NCI-H2107 (cell line): ENCODE data around the gene GAS2.
A peak's percentile ranks its signal among the peaks of the same experiment; 100 is the strongest.

ENCODE experiments used
- DNase-seq: peaks from one replicate; lab custom pipeline; 2025; lab: John Stamatoyannopoulos, UW

The GAS2 gene

DNA sequence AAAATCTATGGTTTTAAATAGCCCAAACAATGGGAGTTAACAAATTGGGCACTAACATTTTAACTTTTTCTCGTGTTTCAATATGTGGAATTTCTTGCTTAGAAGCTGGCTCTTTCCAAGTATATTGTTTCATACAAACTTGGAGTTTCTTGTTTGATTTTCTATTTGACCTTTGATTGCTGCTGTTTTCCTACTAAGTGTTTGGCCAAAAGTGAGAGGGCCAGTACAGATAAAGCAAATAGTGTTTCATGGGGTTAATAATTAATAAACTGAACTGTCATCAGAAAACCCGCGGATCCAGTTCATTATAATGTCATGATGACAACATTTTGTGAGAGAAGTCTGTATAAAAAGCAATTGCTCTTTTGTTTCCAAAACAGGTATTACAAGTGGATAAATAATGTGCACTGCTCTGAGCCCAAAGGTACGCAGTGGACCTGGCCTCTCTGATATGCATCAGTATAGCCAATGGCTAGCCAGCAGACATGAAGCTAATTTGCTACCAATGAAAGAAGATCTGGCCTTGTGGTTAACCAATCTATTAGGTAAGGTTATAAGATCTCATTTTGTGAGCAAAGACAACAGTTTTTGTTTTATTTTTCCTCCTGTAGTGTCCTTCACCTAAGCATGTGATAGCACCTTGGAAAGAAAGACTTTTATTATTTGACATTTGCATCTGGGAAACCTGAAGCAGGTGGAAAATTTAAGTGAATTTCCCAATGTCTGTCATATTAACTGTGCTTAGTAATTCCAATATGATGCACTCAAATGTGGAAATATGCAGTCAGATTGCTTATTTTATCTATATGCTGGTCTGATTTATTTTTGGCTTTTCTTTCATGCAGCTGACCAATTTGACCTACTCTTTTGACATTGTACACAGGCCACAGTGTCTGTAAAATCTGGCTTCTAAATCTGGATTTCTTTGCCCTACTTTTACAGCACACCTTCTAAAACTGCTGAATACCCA, 8.3 kb downstream of the GAS2 start:
- no peak for DNase-seq

DNA sequence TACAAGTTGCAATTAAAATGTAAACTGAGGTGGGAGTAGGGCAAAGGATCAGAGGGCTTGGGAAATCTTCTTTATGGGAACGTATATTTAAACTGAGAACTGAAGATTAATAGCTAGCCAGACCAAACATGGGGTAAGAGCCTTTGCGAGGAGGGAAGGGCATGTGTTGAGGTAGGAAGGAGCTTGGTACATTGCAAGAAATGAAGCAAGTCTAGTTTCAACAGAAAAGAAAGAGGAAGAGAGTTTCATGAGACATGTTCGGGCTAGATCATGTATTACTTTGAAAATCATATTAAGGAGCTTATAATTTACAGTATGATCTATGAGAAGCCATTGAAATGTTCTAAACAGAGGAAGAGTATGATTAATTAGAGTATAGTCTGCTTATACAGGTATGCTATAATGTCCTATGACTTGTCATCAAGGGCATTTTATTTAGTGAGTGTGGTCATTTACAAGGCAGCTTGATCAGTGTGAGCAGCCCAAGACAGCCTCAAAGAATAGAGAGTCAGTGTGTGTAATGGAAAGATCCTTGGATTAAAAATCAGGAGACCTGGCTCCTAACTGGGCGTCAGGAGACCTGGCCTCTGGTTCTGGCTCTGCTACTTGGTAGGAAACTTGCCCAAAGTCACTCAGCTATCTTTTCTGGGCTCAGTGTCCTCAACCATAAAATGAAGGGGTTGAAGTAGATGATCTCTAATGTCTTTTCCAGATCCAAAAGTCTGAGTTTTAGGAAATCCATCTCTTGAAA, 10.9 kb downstream of the GAS2 start:
- DNase-seq = no peak

DNA sequence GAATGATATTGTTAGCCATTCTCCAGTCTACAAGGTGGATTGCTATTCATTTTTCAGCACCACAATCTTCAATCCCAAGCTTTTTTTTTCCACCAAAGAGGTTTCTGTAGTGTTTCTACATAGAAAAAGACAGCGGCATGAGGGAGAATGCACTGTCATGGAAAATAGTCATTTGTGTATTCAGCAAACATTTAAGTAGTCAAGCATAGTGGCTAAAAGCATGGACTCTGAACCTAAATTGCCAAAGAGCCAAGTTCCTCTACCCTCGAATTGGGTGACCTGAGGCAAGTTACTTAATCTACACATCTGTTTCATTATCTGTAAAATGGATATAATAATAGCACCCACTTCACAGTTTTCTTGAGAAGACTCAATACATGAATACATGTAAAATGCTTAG, 14.2 kb downstream of the GAS2 start:
- DNase-seq = no peak

DNA sequence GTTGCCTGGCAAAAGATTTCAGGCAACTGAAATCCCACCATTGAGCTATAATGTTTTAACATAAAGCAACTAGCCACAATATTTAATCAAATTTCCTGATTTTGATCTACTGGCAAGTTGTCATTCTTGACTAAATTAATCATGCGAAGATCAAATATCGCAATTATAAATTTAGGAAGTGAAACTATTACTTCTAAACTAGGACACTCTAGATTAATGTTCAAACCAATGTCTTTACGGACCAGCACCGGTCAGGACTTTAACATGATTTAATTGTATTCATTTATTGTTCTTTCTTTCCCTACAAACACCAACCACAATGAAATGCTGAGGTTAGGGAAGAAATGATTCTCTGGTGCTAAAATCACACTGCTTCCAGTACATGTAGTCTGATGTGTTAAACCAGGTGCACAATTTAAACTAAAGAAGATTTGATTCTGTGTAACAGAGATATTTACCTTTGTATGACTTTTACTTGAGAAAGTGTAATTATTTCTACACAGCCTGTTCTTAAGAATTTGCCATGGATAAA, 14.9 kb downstream of the GAS2 start:
- no peak for DNase-seq

DNA sequence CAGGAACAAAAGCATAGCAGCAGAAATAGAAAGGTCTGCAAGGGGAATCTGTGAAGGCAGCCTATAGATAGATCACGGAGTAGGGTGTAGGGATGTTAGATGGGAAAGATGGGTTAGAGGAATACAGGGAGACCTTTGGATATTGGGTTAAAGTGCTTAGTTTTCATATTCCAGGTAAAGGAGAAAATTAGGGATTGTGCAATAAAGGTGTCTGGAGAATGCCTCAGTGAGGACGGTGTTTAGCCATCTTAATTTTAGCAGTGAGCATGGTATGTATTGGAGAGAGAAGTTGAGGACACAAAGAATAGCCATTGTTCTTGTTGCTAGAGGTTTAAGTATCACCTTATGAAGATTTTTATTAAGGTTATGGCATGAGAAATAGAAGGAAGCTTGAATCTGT, 17.7 kb downstream of the GAS2 start:
- DNase-seq = no peak

DNA sequence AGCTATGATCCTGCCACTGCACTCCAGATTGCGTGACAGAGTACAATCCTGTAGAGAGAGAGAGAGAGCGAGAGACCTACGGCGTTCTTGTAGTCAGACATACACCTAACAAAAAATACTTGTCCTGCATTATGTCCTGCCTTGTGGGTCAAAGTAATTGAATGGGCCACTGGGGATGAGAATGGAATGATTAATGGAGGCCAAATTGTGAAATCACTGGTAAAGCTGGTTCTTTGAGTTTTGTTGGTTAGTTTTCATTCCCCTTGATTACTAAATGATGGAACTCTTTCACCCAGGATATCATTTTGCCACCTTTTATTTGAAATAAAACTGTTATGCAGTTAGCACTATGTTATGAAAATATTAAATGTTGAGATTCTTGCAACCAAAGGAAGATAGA, 18.7 kb downstream of the GAS2 start:
- DNase-seq = no peak

DNA sequence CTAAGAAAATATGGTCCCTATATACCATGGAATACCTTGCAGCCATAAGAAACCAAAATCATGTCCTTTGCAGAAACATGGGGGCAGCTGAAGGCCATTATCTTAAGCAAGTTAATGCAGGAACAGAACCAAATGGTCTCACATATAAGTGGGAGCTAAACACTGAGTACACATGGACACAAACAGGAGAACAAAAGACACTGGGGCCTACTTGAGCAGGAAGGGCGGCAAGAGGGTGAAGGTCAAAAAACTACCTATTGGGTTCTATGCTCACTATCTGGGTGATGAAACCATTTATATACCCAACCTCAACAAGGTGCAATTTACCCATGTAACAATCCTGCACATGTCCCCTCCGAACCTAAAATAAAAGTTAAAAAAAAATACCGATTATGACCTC, 22.5 kb downstream of the GAS2 start:
- no peak for DNase-seq

DNA sequence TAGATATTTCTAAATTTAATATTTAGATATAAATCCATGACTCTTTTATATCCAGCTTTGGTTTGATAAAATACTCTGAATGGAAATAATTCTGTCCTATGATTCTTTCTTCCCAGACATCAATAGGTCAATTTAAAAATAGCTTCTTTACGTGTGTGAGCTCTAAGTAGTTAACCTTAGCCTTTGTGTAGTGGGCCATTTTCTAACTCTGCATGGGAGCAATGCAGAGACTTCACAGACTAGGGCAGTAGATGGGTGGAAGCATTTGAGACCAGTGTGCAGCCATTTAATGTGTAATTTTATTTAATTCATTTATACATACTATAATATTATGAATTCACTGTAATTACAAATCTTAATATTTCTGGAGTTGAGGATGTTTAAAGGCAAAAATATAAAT, 23.8 kb downstream of the GAS2 start:
- DNase-seq = no peak

DNA sequence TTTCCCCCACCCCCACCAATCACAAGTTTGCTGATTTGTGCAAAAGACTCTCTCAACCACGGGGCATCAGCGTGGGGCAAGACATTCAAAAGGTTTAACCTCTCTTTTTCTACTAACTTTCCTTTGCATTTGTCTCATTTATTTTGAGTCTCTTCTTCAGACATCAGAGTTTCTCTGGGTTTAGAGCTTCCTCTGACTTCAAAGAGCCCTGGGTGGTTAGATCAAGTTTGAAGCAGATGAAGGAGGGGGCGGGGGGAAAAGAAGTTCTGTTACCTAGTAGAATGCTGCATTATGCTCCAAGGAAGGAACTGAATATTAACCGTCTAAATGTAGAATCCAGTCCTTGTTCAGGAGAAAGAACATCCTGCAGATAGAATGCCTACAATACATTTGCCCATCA, 24.5 kb downstream of the GAS2 start:
- DNase-seq = no peak

DNA sequence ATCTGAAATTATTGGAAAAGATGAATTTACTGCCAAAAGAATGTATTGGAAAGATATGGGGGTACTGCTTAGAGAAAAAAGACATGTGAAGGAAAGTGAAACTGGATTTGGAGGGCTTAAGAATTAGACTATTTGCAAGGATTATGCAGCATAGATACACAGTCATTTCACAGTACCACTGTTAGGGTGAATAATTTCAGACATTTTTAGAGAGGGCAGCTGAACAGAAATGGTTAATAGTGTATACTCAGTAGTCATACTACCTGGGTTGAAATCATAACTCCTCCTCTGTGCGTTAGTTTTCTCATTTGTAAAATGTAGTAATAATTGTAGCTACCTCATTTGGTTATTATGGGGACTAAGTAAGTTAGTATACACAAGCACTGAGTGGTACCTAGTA, 33.0 kb downstream of the GAS2 start:
- DNase-seq = no peak

DNA sequence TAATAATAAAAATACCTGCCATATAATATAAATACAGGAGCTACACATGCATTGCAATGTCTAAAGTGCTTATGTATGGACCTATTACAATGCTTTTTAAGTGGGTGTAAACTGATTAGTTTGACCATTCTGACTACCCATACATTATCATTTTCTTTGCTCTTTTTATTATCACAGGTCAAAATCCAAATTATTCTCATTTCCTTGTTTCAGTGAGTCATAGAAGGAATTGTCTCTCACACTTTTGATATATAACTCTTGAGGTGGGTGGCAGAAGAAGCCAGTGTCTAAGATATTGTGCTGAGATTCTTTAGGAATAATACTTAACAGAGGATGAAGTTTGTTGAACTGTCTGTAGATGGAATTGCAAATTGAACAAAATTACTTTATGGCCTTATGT, 35.6 kb downstream of the GAS2 start:
- DNase-seq = no peak

DNA sequence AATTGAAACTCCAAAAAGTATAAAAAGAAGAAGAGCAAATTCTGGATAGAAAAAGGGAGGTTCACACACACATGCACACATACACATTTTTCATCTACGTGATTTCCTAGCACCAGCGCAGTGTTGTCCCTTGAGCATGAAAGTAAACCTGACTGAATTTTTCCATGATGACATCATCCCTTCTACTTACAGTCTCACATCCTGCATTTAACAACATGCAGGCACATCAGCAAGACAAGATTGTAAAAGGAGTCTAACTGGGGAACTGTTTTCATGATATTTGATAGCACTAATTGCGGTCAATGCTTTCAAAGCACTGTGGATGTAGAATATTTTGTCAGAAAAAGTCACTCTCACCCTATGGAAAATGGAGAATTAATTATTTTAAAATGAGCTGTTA, 36.6 kb downstream of the GAS2 start:
- peak; percentile 63 for DNase-seq

DNA sequence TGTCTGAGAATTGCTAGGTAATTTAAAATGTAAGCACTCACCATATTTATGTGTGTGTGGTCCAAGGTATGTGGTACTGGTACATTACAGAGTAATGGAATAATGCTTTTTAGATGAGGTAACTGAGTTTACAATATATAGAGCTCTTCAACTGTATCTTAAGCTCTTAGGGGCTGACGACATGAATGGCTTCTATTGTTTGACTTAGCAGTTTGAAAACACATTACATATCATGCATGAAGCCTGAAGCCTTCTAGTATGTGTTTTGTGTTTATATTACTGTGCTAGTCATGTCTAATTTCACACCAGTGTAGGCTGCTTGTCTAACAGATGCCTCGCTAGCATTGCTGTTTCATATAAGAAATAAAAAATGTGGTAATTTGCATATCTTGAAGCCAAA, 37.2 kb downstream of the GAS2 start:
- DNase-seq = peak; percentile 72

DNA sequence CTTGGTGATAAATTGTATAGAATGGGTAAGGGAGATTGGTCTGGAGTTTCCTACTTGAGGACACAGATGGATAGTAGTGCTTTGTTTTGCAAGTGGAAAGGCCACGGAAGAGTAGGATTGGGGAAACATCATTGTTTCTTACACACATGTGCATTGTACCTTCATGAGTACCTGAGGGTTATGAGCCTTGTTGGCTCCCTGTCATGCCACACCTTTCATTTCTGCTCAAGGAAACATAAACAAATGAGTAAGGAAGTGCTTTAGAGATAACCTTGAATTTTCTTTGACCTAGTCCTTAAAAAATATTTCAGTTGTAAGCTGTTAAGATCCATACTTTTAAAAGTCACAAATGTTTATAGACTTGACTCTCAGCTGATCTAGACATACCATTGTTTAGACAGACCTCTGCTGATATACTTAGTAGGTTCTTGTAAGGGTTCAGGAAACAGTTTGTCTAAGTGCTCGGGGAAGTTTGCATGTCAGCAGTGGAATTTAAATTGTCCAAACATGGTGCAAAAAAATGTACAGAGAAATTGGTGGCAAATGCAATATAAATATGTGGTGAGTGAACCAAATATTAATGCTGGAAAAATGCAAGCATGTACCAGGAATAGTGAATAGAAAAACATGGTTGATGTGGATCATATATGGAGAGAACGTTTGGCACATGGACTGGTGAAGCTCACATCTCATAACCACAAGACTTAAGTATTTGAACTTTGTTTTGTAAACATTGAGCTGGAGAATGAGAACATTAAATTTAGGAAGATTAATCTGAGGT, 40.9 kb downstream of the GAS2 start:
- no peak for DNase-seq

DNA sequence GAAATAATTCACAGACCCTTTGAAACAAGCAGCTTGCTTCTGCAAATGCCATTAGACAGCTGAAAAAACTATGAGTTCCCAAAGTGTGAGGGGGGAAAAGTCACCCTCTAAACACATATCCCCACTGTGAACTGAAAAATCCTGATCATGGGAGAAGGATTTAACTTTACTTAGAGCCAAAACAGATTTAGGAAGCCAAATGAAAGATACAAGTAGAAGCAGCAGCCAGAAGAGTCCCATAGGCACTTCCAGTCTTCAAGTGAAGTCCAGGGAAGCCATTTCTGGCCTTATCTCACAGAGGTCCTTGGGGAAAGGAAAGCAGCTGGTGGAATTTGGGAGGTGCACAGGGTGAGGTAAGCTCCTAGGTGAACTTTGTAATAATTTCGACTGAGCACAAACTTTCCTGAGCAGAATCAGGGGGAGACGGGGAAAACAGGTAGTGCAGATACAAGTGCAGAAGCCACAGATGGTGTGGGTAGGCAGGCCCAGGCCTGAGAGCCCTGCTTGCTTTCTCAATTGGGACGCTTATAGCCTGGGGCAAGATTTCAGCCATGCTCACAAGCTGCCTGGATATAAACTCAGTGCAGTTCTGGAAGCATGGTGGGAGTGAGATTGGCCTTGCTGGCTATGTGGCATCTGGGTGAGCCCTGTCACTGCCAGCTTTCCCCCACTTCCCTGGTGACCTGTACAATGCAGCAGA, 44.8 kb downstream of the GAS2 start:
- DNase-seq = no peak

DNA sequence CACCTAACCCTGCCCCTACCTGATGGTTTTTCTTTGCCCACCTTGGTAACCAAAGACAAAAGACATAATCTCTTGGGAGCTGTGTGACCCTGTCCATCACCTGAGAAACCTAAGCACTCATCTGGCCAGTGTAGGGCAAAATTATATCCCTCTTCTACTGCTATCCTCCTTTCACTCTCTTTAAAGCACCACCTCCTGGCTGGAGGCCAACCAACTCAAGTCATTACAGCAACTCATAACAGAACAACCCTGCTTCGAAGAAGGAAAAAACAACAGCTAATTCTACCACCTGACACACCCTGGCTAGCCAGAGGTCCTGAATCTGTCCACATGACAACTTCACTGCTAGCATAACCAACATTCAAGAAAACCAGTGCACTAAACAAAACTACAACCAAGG, 45.5 kb downstream of the GAS2 start:
- DNase-seq = no peak

DNA sequence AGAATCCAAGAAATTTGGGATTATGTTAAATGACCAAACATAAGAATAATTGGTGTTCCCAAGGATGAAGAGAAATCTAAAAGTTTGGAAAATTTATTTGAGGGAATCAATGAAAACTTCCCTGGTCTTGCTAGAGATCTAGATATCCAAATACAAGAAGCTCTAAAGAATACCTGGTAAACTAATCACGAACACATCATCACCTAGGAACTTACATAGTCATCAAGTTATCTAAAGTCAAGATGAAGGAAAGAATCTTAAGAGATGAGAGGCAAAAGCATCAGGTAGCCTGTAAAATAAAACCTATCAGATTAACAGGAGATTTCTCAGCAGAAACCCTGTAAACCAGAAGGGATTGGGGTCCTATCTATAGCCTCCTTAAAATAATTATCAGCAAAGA, 46.9 kb downstream of the GAS2 start:
- DNase-seq = no peak

DNA sequence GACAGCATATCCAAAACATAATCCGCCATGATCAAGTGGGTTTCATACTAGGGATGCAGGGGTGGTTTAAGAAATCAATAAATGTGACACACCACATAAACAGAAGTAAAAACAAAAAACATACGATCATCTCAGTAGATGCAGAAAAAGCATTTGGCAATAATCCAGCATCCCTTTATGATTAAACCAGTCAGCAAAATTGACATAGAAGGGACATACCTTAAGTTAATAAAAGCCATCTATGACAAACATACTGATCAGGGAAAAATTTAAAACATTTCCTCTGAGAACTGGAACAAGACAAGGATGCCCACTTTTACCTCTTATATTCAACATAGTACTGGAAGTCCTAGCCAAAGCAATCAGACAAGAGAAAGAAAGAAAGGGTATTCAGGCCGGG, 49.6 kb downstream of the GAS2 start:
- no peak for DNase-seq

DNA sequence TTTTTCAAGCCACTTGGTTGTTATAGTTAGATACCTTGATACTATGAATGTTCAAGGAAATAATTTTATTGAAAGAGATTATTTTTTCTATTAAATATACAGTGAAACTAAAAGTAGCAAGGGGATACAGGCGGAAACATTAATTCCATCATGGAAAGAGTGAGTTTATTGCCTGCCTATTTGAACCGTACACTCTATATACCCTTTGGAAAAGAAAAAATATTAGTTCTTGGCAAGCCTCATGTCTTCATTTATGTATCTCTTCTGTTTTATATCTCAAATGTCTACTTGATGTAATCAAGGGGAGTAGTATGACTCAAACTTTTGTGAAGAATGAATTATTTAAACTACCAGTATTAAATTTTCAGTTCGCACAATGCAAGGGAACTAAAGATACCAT, 54.0 kb downstream of the GAS2 start:
- DNase-seq = no peak

DNA sequence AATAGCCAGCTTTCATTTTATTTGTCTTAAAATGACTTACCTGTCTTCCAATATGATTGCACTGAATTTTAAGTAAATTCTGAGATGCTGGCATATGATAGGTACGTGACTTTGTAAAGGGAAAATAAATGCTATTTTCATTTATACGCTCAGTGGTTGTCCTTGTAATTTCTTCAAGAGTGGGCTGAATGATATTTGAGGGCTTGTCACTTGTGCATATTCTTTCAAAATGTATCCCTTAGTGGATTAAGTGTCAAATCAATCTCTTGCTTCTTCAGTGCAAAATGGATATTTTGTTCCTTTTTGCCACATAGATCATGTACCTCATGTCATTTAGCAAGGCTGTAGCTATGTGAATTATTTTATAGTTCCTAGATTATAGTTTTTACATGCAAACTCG, 56.9 kb downstream of the GAS2 start:
- DNase-seq = no peak

DNA sequence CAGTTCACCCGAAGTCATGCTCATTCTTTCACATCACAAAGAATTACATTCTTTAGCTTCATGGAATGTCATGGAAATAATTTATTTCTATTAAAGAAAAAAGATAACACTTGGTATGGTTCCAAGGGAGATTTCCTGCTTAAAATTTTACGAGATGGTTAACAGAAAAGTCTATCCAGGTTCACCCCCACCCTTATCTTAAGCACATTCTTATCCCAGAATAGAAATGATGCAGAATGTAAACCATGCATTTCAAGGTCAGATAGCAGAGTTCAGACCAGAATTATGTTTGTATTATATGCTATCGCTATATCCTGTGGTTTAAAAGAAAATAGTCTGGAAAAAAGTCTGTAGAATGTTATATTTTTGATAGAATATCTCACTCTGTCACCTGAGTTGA, 58.7 kb downstream of the GAS2 start:
- DNase-seq = no peak
